Mammary epithelial cell (primary cell): ENCODE data around the gene TNIK.

ENCODE experiments used
- CTCF ChIP-seq, 2 donors: IDR thresholded peaks in 1 of 2; conservative IDR thresholded peaks in 1 of 2; 2 replicates each; pipeline ENCODE4 v1.5.1; 2011 to 2012; ENCODE audit warnings: inconsistent platforms in 2 of 2, low read length in 2 of 2, mild to moderate bottlenecking in 2 of 2, control low read depth in 1 of 2, low read depth in 1 of 2; ENCODE audit not compliant: insufficient read depth in 1 of 2; ENCODE audit errors: extremely low read depth in 1 of 2
- EZH2 ChIP-seq: IDR thresholded peaks from 2 replicates; pipeline ENCODE4 v1.6.1; 2012; ENCODE audit warnings: low read length, inconsistent platforms, borderline replicate concordance

GRCh38 chr3:171362575-171362974, 97.6 kb downstream of the TNIK start:
- no peak for TF ChIP-seq CTCF (conservative IDR thresholded peaks at IDR 0.05 in 1 of 2, IDR thresholded peaks at IDR 0.05 in 1 of 2; ENCODE audit: extremely low read depth in 1 of 2, insufficient read depth in 1 of 2, low read depth in 1 of 2, low read length in 2 of 2)
- no peak for TF ChIP-seq EZH2
